ENCODE data around the gene PPP1R13B.

Gene PPP1R13B

GRCh38 chr14:103880348-103881267, 33.2 kb upstream of the PPP1R13B start:
- no peak overlapping the region for H3K4me3 ChIP-seq (replicated peaks; ENCODE audit: low read depth, low read length)
- no peak for TF ChIP-seq CTCF (IDR thresholded peaks at IDR 0.05; ENCODE audit: low read depth, low read length, missing control alignments)
- peak; percentile 14 for DNase-seq (ENCODE audit: extremely low read depth, low read depth)

- no peak overlapping the region for H3K4me3 ChIP-seq (replicated peaks; ENCODE audit: low read depth, low read length)
- DNase-seq (ENCODE audit: extremely low read depth, low read depth), result no peak
- no peak for TF ChIP-seq CTCF (IDR thresholded peaks at IDR 0.05; ENCODE audit: low read depth, low read length, missing control alignments)
Measured at GRCh38 chr14:103879570-103880347, 32.4 kb upstream of the PPP1R13B start.

GRCh38 chr14:103879118-103879569, 31.8 kb upstream of the PPP1R13B start:
- no peak for TF ChIP-seq CTCF (IDR thresholded peaks at IDR 0.05; ENCODE audit: low read depth, low read length, missing control alignments)
- DNase-seq (ENCODE audit: extremely low read depth, low read depth), result no peak
- no peak overlapping the region for H3K4me3 ChIP-seq (replicated peaks; ENCODE audit: low read depth, low read length)

GRCh38 chr14:103878180-103878579, 30.8 kb upstream of the PPP1R13B start:
- TF ChIP-seq CTCF (IDR thresholded peaks at IDR 0.05; ENCODE audit: low read depth, low read length, missing control alignments), result no peak
- H3K4me3 ChIP-seq (replicated peaks; ENCODE audit: low read depth, low read length), result no peak overlapping the region
- DNase-seq (ENCODE audit: extremely low read depth, low read depth), result no peak

- H3K4me3 ChIP-seq (replicated peaks; ENCODE audit: low read depth, low read length), result no peak overlapping the region
- DNase-seq (ENCODE audit: extremely low read depth, low read depth), result no peak
- TF ChIP-seq CTCF (IDR thresholded peaks at IDR 0.05; ENCODE audit: low read depth, low read length, missing control alignments), result no peak
Measured at GRCh38 chr14:103875010-103875409, 27.6 kb upstream of the PPP1R13B start.

GRCh38 chr14:103872481-103873113, 25.2 kb upstream of the PPP1R13B start:
- DNase-seq (ENCODE audit: extremely low read depth, low read depth), result no peak
- H3K4me3 ChIP-seq (replicated peaks; ENCODE audit: low read depth, low read length), result no peak overlapping the region
- no peak for TF ChIP-seq CTCF (IDR thresholded peaks at IDR 0.05; ENCODE audit: low read depth, low read length, missing control alignments)

Data from HFF-Myc (cell line).